ENCODE results near the gene ARID3A. TPM values are rescaled to one million over a fixed set of nuclear protein-coding genes. Genes with fewer than 3 reads are reported as not detected.
"Not testable (repeated sequence)": the region's sequence is repeated elsewhere in the genome, so short reads cannot be mapped to it uniquely, and the experiment has no call there.

ARID3A gene
- total RNA-seq, 1 donor from 2014 or later = 5.0 TPM

DNA sequence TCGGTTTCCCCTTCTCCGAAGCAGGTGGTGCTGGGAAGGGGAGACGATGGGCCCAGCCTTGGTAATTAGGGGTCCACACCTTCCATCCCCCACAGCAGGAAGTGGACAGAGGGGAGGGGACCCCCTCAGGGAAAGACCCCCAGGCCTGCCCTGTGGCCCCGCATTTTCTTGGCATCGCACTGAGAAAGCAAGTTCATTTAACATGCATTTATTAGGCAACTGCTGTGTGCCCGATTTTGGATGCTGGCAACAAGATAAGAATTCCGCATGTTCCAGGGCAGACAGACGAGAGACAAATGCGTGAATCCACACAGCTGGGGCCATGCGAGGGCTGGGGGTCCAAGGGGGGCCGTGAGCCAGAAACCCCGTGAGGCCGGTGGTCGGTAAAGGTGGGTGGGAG lies 28.4 kb downstream of the ARID3A start:
- ATAC-seq (ENCODE audit: poor library complexity) = no peak
- intact Hi-C loops (cut with DNase I) = no loop called here
- no peak for DNase-seq

DNA sequence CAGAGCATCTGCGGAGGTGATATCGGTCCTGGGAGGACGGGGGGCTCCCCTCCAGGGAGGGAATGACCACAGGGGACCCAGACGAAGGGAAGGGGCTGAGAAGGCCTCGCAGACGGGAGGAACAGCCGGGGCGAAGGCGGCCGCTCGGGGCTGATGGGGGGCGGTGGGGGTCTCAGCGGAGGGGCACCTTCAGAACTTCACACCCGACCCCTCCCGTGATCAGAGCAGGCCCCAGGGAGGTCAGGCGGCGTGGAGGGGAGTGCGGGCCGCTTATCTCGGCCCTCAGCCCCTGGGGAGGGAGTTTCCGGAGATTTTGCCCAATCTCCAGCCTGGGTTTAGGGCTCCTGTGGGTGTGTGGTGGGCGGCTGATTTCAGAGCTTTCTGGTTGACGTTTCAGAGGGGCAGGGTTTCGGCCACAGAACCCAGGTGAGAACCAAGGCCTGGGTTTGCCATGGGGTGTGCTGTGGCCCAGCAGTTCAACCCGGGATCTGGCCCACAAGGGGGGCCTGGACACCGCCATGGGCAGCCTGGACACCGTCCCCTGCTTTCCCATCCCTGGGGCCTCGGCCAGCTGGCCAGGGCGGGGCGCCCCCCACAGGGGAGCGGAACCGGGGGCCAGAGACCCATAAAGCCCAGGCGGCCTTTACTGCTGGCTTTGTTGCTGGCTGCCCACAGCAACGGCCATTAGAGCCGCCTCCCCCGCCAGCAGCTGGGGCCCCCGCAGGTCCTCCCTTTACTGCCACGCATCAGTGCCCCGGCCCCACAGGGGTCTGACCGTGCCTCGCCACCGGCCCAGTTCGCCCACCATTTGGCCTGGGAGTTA lies 29.0 kb downstream of the ARID3A start:
- no peak for ATAC-seq (ENCODE audit: poor library complexity)
- intact Hi-C loops (cut with DNase I) = no loop called here

DNA sequence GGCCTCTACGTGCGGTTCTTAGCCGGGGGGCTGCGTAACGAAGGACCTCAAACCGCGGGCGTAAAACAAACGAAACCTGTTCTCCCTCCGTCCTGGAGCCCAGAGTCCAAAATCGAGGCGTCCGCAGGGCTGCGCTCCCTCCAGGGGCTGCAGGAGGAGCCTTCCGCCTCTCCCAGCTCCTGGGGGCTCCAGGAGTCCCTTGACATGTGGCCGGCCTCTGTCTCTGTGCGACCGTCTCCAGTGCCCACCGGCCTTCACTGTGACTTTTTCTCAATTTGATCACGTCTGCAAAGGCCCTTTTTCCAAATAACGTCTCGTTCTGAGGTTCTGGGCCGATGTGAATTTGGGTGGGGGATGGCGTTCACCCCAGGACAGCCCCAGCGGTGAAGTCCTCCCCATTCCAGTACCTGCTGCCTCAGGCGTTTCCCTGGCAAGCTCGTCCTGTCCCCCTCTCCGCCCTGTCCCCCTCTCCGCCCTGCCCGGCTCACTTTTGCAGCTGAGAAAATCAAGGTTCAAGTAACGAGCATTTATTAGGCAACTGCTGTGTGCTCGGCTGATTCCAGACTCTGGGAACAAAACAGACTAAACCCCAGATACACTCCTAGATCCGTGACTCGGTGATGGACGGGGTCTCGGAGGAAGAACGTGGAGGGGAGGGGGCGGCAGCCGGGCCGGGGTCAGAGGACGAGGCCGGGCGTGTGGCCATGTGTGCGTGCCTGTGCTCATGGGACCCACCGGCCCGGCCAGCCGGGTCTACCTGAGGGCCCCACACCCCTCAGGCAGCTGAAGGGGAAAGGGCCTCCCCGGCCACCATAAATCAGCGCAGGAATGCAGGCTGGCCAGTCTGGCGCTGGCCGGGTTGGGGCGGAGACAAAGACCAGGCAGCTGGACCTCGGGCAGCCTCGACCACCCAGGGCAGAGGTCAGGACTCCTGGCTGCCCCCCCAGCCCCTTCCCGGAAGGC lies 30.2 kb downstream of the ARID3A start:
- intact Hi-C loops (cut with DNase I) = no loop called here
- no peak for DNase-seq
- ATAC-seq (ENCODE audit: poor library complexity) = no peak

More for the DNA sequence above, 29.0 kb downstream of the ARID3A start:
- no peak for DNase-seq

DNA sequence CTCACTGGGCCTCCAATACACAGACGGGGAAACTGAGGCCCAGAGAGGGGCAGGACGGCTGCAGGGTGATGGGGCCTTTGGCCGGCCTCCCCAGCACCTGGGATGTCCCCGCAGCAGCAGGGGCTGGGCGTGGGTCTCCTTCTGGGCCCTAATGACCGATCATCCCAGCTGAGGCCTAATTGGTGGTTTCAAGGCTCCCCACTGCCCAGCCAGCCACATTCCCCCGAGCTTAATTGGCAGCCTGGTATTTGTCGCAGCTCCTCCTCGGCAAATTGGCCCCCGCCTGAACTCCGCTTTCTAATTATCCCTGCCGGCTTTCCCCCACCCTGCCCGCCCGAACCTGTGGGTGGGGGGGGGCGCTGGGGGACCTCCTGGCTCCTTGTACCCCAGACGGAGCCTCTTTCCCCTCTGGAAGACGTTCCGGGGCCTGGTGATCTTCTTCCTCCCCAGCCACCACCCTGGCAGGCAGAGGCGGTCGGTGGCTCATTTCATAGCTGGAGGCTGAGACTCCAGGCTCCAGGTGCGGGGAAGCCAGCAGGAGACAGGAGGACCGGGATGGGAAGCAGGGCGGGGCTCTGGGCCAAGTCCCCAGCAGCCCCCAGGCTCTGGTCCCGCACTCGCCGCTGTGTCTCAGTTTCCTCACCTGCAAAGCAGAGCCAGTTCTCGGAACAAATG lies 31.1 kb downstream of the ARID3A start:
- intact Hi-C loops (cut with DNase I) = no loop called here
- DNase-seq (no peak), ATAC-seq (ENCODE audit: poor library complexity) (no peak)

DNA sequence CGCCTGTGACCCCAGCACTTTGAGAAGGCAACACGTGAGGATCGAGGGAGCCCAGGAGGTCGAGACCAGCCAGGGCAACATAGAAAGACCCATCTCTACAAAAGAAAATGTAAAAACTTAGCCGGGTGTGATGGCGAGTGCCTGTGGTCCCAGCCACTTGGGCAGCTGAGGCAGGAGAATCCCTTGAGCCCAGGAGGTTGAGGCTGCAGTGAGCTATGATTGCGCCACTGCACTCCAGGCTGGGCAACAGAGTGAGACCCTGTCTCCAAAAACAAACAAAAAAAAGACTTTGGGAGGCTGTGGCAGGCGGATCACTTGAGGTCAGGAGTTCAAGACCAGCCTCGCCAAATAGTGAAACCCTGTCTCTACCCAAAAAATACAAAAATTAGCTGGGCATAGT lies 31.7 kb downstream of the ARID3A start:
- intact Hi-C loops (cut with DNase I); DNase-seq; ATAC-seq (ENCODE audit: poor library complexity): not testable (repeated sequence)

DNA sequence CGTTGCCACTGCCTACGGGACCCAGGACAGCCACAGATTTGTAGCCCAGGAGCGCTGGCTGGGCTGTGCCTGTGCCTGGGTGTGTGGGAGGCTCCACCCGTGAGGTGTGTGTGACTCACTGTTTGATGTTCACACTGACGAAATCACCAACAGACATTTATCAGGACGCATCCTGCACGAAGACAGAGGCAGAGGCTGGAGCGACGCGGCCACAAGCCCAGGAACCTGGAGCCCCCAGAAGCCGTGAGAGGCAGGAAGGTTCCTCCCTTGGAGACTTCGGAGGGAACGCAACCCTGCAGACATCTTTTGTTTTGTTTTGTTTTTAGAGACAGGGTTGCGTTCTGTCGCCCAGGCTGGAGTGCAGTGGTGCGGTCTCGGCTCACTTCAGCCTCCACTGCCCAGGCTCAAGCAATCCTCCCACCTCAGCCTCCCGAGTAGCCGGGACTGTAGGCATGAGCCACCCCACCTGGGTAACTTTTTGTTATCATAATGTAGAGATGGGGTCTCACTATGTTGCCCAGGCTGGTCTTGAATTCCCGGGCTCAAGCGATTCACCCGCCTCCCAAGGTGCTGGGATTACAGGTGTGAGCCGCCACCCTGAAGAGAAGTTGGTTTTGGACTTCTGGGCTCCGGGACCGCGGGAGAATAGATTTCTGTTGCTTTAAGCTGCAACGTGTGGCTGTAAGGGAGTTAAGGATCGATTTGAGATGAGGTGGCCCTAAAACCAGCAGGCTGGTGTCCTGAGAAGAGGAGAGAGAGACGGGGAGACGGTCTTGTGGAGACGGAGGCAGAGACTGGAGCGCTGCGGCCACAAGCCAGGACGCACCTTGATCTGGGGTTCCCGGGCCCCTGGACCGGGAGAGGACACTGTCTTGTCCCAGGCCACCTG lies 33.4 kb downstream of the ARID3A start:
- intact Hi-C loops (cut with DNase I) = no loop called here
- ATAC-seq (ENCODE audit: poor library complexity) = no peak
- DNase-seq = no peak

DNA sequence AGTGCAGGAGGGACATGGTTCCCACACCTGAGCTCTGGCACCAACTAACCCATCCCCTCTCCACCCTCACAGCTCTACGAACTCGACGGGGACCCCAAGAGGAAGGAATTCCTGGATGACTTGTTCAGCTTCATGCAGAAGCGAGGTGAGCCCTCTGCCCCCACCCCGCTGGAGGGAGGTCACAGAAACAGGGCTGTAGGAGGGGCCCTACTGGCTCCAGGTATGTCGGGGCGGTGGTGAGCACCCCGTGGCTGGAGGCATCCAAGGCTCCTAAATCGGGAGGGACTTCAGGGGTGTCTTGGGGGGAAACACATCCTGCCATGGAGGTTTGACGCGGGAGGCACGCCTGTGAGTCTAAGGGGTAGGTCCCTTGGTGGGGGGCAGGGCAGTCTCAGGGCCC lies 34.2 kb downstream of the ARID3A start:
- no peak for DNase-seq
- intact Hi-C loops (cut with DNase I) = no loop called here
- no peak for ATAC-seq (ENCODE audit: poor library complexity)

DNA sequence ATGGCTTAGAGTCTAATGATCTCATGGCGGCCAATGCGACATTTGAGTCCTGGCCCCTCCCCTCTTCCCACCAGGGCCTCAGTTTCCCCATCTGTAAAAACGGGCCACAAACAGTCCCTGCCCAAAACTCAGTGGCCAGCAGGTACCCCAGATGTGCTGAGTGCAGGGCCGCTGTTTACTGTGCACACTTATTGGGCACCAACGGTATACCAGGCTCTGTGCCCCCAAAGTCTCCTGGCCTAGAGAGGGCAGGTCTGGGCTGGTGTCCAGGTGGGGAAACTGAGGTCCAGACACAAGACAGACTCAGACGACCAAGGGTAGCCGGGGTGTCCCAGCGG lies 34.7 kb downstream of the ARID3A start:
- intact Hi-C loops (cut with DNase I) = no loop called here
- no peak for ATAC-seq (ENCODE audit: poor library complexity)
- DNase-seq = no peak

DNA sequence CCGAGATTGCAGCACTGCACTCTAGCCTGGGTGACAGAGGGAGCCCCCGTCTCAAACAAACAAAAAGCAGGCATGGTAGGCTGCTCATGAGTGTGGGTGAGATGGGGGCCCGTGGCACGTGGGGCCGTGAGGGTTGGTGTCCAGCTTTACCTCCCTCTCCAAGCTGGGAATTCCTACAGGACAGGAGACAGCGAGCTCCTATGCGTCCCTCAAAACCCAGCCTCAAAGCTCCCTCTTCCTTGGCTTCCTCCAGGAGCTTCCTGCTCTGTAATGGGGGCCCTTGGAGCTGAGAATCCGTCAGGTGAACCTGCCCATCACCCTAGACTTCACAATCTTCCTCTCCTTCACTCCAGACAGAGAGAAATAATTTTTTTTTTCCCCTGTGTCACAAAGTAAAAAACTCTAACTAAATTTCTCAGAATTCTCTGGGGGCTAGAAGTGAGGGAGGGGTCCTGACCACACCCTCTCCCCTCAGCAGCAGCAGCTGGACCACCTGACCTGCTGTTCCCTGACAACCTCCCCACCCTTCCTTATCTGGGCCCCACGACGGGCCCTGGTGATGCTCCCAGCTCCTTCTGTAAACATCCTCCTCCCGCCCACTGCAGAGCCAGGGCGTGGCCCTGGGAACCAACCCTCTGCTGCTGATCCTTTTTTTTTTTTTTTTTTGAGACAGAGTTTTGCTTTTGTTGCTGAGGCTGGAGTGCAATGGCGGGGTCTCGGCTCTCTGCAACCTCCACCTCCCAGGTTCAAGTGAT lies 36.2 kb downstream of the ARID3A start:
- no peak for DNase-seq
- no peak for ATAC-seq (ENCODE audit: poor library complexity)
- intact Hi-C loops (cut with DNase I) = no loop called here

DNA sequence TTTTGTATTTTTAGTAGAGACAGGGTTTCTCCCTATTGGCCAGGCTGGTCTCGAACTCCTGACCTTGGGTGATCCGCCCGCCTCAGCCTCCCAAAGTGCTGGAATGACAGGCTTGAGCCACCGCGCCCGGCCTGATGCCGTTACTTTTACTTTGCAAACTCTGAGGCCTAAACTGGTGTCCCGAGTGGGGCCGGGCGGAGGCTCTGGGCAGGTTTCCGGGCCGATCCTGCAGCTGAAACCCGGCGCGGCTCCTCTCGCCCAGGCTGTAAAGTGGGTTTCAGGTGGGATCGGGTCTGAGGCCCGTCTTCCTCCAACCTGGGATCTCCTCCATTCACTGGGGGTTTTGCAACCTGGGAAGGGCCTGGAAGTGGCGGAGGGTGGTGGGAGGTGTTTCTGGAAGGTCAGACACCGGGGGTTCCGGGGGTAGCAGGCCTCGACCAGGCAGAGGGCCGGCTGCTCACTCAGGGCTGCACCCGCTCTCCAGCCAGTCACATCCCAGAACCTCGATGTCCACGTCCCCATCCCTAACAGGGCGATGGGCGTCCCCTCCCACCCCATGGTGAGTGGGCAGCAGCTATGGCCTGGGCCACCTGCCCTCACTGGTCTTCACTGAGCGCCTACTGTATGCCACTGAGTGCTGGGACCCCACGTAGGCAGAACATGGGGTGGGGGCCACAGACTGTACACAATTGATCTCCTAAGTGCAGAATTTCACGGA lies 37.0 kb downstream of the ARID3A start:
- intact Hi-C loops (cut with DNase I) = no loop called here
- no peak for DNase-seq
- ATAC-seq (ENCODE audit: poor library complexity) = no peak

DNA sequence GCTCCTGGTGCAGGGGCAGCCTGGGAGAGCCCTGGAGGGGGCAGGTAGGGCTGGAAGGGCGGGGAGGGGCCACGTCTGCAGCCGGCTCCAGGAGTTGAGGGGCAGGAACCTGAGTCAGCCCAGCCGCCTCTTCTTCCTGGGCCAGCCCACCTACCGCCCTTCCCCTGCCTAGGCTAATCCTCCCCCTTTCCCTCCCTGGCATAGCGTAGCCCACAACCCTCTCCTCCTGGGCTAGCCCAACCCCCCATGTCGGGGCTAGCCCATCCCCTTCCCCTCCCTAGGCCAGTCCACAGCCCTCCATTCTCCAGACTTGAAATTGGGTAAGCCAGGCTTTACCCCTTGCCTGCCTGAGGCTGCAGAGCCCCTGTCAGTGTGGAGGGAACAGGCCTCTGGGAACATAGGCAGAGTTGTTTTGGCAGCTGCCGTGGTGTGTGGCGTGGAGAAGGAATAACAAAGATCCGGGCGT lies 37.7 kb downstream of the ARID3A start:
- ATAC-seq (ENCODE audit: poor library complexity) (no peak), DNase-seq (no peak)
- intact Hi-C loops (cut with DNase I) = no loop called here

DNA sequence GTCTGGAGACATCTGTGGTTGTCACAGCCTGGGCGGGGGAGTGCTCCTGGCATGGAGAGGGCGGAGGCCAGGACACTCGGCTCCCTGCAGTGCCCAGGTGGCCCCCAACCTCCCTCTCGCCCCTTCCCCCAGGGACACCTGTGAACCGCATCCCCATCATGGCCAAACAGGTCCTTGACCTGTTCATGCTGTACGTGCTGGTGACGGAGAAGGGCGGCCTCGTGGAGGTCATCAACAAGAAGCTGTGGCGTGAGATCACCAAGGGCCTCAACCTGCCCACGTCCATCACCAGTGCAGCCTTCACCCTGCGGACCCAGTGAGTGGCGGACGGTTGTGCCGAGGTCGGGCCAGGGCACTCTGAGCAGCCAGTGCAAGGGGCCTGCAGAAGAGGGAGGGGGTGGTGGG lies 38.3 kb downstream of the ARID3A start:
- intact Hi-C loops (cut with DNase I) = no loop called here
- ATAC-seq (ENCODE audit: poor library complexity) = no peak
- DNase-seq = no peak

DNA sequence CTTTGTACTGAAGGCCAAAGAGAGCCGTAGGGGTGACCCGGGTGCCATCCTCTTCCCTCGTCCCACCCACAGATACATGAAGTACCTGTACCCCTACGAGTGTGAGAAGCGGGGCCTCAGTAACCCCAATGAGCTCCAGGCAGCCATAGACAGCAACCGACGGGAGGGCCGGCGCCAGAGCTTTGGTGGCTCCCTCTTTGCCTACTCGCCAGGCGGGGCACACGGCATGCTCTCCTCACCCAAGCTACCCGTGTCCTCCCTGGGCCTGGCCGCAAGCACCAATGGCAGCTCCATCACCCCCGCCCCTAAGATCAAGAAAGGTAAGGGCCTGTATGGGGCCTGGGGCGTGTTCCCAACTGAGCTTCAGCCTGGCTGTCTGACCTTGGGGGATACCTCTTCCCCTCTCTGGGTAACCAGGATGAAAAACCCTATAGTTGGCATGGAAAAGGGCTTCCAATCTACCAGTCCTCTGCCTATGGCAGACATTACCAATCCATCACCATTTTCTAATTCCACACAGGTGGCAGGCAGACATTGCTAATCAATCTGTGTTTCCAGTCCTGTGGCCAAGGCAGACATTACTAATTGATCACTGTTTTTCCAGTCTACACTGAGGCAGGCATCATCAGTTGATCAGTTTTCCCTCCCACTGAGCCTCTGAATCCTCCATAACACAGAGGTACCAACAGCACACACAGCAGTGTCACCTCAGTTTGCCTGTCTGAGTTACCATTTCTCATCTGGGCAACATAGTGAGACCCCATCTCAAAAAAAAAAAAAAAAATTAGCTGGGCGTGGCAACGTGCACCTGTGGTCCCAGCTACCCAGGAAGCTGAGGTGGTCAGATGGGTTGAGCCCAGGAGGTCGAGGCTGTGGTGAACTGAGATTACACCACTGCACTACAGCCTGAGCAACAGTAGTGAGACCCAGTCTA lies 39.2 kb downstream of the ARID3A start:
- no peak for ATAC-seq (ENCODE audit: poor library complexity)
- intact Hi-C loops (cut with DNase I) = no loop called here
- no peak for DNase-seq

DNA sequence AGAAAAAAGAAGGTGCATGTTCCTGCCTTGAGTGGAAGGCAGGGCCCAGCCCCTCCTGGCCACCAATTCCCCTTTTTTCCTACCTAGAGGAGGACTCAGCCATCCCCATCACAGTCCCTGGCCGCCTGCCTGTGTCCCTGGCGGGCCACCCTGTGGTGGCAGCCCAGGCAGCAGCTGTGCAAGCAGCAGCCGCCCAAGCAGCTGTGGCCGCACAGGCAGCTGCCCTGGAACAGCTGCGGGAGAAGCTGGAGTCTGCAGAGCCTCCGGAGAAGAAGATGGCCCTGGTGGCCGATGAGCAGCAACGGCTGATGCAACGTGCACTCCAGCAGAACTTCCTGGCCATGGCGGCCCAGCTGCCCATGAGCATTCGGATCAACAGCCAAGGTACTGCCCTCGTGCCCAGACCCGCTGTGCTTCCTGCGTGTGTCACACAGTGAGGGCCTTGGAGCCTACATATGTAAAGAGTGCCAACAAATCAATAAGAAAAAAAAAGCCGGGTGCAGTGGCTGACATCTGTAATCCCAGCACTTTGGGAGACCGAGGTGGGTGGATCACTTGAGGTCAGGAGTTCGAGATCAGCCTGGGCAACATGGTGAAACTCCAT lies 40.8 kb downstream of the ARID3A start:
- intact Hi-C loops (cut with DNase I) = no loop called here
- DNase-seq = no peak
- ATAC-seq (ENCODE audit: poor library complexity) = no peak

DNA sequence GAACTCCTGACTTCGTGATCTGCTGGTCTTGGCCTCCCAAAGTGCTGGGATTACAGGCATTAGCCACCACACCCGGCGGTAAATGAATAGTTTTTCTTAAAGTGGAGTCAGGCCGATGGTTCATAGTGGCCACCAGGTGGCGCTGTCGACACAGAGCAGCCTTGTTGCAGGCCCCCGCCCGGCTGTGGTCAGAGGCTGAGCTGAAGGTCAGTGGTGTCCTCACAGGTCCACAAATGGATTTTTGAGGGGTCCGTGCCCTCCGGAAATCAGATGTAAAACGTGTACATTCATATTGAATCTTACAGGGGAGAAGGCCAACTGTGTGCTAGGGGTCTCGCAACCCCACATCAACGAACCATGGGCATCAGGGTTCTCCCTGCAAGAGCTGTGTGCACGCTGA lies 44.9 kb downstream of the ARID3A start:
- ATAC-seq (ENCODE audit: poor library complexity) = no peak
- DNase-seq = no peak
- intact Hi-C loops (cut with DNase I) = no loop called here

DNA sequence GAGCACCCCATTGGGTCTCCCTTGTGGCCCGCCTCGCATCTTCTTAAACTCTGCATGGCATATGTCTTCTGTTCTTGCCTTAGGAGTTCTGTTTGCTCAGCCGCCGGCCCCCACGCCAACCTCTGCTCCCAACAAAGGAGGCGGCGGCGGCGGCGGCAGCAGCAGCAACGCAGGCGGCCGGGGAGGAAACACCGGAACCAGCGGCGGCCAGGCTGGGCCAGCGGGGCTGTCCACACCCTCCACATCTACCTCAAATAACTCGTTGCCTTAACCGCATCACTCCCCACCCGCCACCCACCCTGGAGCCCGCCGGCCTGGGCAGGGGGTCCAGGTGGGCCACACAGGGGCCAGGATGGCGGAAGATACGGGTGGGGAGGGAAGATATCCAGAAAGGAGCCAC lies 46.0 kb downstream of the ARID3A start:
- intact Hi-C loops (cut with DNase I) = no loop called here
- DNase-seq (no peak), ATAC-seq (ENCODE audit: poor library complexity) (no peak)

All from Right ventricle myocardium superior (tissue), 1 donor.